ENCODE measurements around the gene NBAS. TPM values are rescaled to one million over a fixed set of nuclear protein-coding genes. Genes with fewer than 3 reads are reported as not detected.
A peak's percentile ranks its signal among the peaks of the same experiment; 100 is the strongest.

The NBAS gene
- total and polyA plus RNA-seq, 2 of the 13 experiments (the other 11 are each of a cell fraction or from before 2014, with no cell fraction given) = 33.6 to 58.7 TPM

- peak; percentile 98 for TF ChIP-seq CSRNP1 (CRISPR knock-in tag; IDR thresholded peaks at IDR 0.05)
- peak; percentile 60 for TF ChIP-seq SP5 (CRISPR knock-in tag; IDR thresholded peaks at IDR 0.05; ENCODE audit: borderline replicate concordance, low read depth)
- TF ChIP-seq ASH2L (IDR thresholded peaks at IDR 0.05; ENCODE audit: insufficient read length, low read depth, low read length) = peak; percentile 100
- TF ChIP-seq ZNF253 (CRISPR knock-in tag; IDR thresholded peaks at IDR 0.05; ENCODE audit: borderline replicate concordance) = peak; percentile 96
- TF ChIP-seq PCBP2 (optimal IDR thresholded peaks at IDR 0.05; ENCODE audit: low read depth, low read length, poor library complexity, severe bottlenecking) = no peak
- TF ChIP-seq BCLAF1 (IDR thresholded peaks at IDR 0.05) = no peak
- peak; percentile 97; the same call in 1 of the 2 replicates for TF ChIP-seq ZSCAN30 (CRISPR knock-in tag; IDR thresholded peaks at IDR 0.05)
- TF ChIP-seq ZNF580 (CRISPR knock-in tag; IDR thresholded peaks at IDR 0.05; ENCODE audit: borderline replicate concordance, low read depth) = peak; percentile 98
- TF ChIP-seq SMAD3 (CRISPR knock-in tag; IDR thresholded peaks at IDR 0.05) = peak; percentile 93
- peak; percentile 95 for TF ChIP-seq DR1 (CRISPR knock-in tag; IDR thresholded peaks at IDR 0.05)
- peak; percentile 86 for TF ChIP-seq ZNF644 (CRISPR knock-in tag; IDR thresholded peaks at IDR 0.05; ENCODE audit: low read depth)
- TF ChIP-seq ZNF790 (CRISPR knock-in tag; IDR thresholded peaks at IDR 0.05; ENCODE audit: borderline replicate concordance) = peak; percentile 97; the same call in 1 of the 2 replicates
- peak; percentile 93 for TF ChIP-seq PRMT3 (CRISPR knock-in tag; IDR thresholded peaks at IDR 0.05; ENCODE audit: borderline replicate concordance, low read depth)
- TF ChIP-seq FOXJ3 (CRISPR knock-in tag; IDR thresholded peaks at IDR 0.05; ENCODE audit: borderline replicate concordance) = peak; percentile 95; the same call in 1 of the 2 replicates
- no peak for TF ChIP-seq ZNF282 (IDR thresholded peaks at IDR 0.05; ENCODE audit: partially characterized antibody)
- peak; percentile 95 for TF ChIP-seq ZBTB7B (CRISPR knock-in tag; IDR thresholded peaks at IDR 0.05)
- TF ChIP-seq ZNF160 (CRISPR knock-in tag; IDR thresholded peaks at IDR 0.05) = peak; percentile 99
- peak; percentile 95; the same call in 1 of the 2 replicates for TF ChIP-seq ZNF784 (CRISPR knock-in tag; IDR thresholded peaks at IDR 0.05; ENCODE audit: borderline replicate concordance)
These were observed 30.7 kb upstream of the NBAS start, which contains the start of gene DDX1 (continued) for GRCh38 chr2:15591692-15592463.

Measured in HepG2 (cell line).